GM18870 (cell line): ENCODE data around the gene RASSF3.

ENCODE experiments used
- ATAC-seq: cut with Tn5 transposase; IDR thresholded peaks from one replicate; pipeline ENCODE4 v1.9.1; 2021; ENCODE audit warnings: moderate library complexity; ENCODE audit not compliant: unreplicated experiment

RASSF3 gene

GRCh38 chr12:64669270-64669842 lies 59.1 kb downstream of the RASSF3 start:
- ATAC-seq, result peak; percentile 76

- ATAC-seq, result no peak
Observed at GRCh38 chr12:64670019-64670418, 59.7 kb downstream of the RASSF3 start.

GRCh38 chr12:64670919-64671639 lies 60.8 kb downstream of the RASSF3 start:
- ATAC-seq, result no peak

- ATAC-seq, result no peak
Observed at GRCh38 chr12:64671681-64672080, 61.4 kb downstream of the RASSF3 start.

GRCh38 chr12:64672925-64673409 lies 62.7 kb downstream of the RASSF3 start:
- no peak for ATAC-seq

- no peak for ATAC-seq
Observed at GRCh38 chr12:64673490-64674169, 63.3 kb downstream of the RASSF3 start.

- ATAC-seq, result no peak
Observed at GRCh38 chr12:64674367-64674922, 64.2 kb downstream of the RASSF3 start.

- no peak for ATAC-seq
Observed at GRCh38 chr12:64675795-64676194, 65.5 kb downstream of the RASSF3 start.

- no peak for ATAC-seq
Observed at GRCh38 chr12:64678248-64678647, 68.0 kb downstream of the RASSF3 start.

- no peak for ATAC-seq
Observed at GRCh38 chr12:64678835-64679234, 68.5 kb downstream of the RASSF3 start.

GRCh38 chr12:64679487-64680001 lies 69.2 kb downstream of the RASSF3 start:
- no peak for ATAC-seq

- no peak for ATAC-seq
Observed at GRCh38 chr12:64680235-64680634, 69.9 kb downstream of the RASSF3 start.

- no peak for ATAC-seq
Observed at GRCh38 chr12:64681200-64682052, 71.1 kb downstream of the RASSF3 start.

- ATAC-seq, result no peak
Observed at GRCh38 chr12:64682572-64683277, 72.4 kb downstream of the RASSF3 start.

- no peak for ATAC-seq
Observed at GRCh38 chr12:64683816-64684543, 73.7 kb downstream of the RASSF3 start.

GRCh38 chr12:64685050-64685449 lies 74.8 kb downstream of the RASSF3 start:
- no peak for ATAC-seq

GRCh38 chr12:64685605-64686004 lies 75.3 kb downstream of the RASSF3 start:
- ATAC-seq, result no peak

- no peak for ATAC-seq
Observed at GRCh38 chr12:64687816-64688215, 77.5 kb downstream of the RASSF3 start.

GRCh38 chr12:64688219-64688618 lies 77.9 kb downstream of the RASSF3 start:
- ATAC-seq, result no peak
